GM23248 (cell line): Measurements from ENCODE around the gene FBXO42. TPM values are rescaled to one million over a fixed set of nuclear protein-coding genes. Genes with fewer than 3 reads are reported as not detected.

Experiments used
- DNase-seq: peaks from one replicate; pipeline ENCODE4 v3.0.0-alpha.2; 2015
- H2AFZ ChIP-seq: fragments of 200-600 bp; sonication (generic); 2 replicates; pipeline ENCODE4 v1.6.1; 2016; ENCODE audit warnings: antibody characterized with exemption
- H3F3A ChIP-seq: fragments of 200-600 bp; sonication (generic); 2 replicates; pipeline ENCODE4 v1.6.1; 2016; ENCODE audit warnings: mild to moderate bottlenecking, antibody characterized with exemption, mixed run types; ENCODE audit not compliant: insufficient read depth
- H3K27ac ChIP-seq: fragments of 200-600 bp; sonication (generic); 2 replicates; pipeline ENCODE4 v1.5.1; 2016; ENCODE audit warnings: mild to moderate bottlenecking
- H3K27me3 ChIP-seq: fragments of 200-600 bp; sonication (generic); replicated peaks from 2 replicates; pipeline ENCODE4 v1.6.1; 2016; ENCODE audit warnings: mild to moderate bottlenecking; ENCODE audit not compliant: insufficient read depth
- H3K36me3 ChIP-seq: fragments of 200-600 bp; sonication (generic); 2 replicates; pipeline ENCODE4 v1.6.1; 2016; ENCODE audit warnings: low read depth, mild to moderate bottlenecking
- H3K4me1 ChIP-seq: fragments of 200-600 bp; sonication (generic); 2 replicates; pipeline ENCODE4 v1.6.1; 2016; ENCODE audit warnings: mild to moderate bottlenecking; ENCODE audit not compliant: insufficient read depth
- H3K4me2 ChIP-seq: fragments of 200-600 bp; sonication (generic); one replicate; pipeline ENCODE4 v1.6.1; 2016; ENCODE audit warnings: mild to moderate bottlenecking; ENCODE audit not compliant: unreplicated experiment
- H3K4me3 ChIP-seq: fragments of 200-600 bp; sonication (generic); 2 replicates; pipeline ENCODE4 v1.5.1; 2016; ENCODE audit warnings: mild to moderate bottlenecking
- H3K79me2 ChIP-seq: fragments of 200-600 bp; sonication (generic); 2 replicates; pipeline ENCODE4 v1.6.1; 2016; ENCODE audit warnings: mild to moderate bottlenecking; ENCODE audit not compliant: insufficient read depth
- H3K9ac ChIP-seq: fragments of 200-600 bp; sonication (generic); 2 replicates; pipeline ENCODE4 v1.6.1; 2016; ENCODE audit warnings: mild to moderate bottlenecking
- H3K9me2 ChIP-seq: fragments of 200-600 bp; sonication (generic); 2 replicates; pipeline ENCODE4 v1.6.1; 2016; ENCODE audit warnings: mixed run types, mild to moderate bottlenecking, moderate library complexity; ENCODE audit not compliant: insufficient read depth
- H3K9me3 ChIP-seq: fragments of 200-600 bp; sonication (generic); one replicate; pipeline ENCODE4 v1.6.1; 2017; ENCODE audit warnings: low read depth
- H4K20me1 ChIP-seq: fragments of 200-600 bp; sonication (generic); 2 replicates; pipeline ENCODE4 v1.6.0; 2016; ENCODE audit not compliant: insufficient read depth
- EZH2 ChIP-seq: fragments of 200-600 bp; sonication (generic); IDR thresholded peaks from 2 replicates; pipeline ENCODE4 v1.6.1; 2018; ENCODE audit warnings: antibody characterized with exemption, mild to moderate bottlenecking; ENCODE audit not compliant: insufficient read depth, poor library complexity, severe bottlenecking
- EZH2phosphoT487 ChIP-seq: fragments of 200-600 bp; sonication (generic); IDR thresholded peaks from 2 replicates; pipeline ENCODE4 v1.6.1; 2018; ENCODE audit warnings: antibody characterized with exemption, moderate library complexity, mild to moderate bottlenecking, low read depth; ENCODE audit not compliant: insufficient read depth
- WGBS, 2 experiments: methylation state at CpG; one replicate each; pipeline ENCODE4 v1.1.6; 2015 to 2017; ENCODE audit warnings: low lambda C conversion rate in 2 of 2, low coverage in 1 of 2; ENCODE audit errors: missing lambda C conversion rate in 2 of 2; 5-methylcytosine and 5-hydroxymethylcytosine counted together
- in situ Hi-C: fragments of 300-500 bp; cut with MboI; formaldehyde crosslinking; loops from 2 replicates; pipeline ENCODE4 v1.15.0; 2020
- polyA plus RNA-seq: library from polyadenylated mRNA; unstranded; fragments of >200 nt; fragmentation: Nextera tagmentation; extraction: Ambion mirVana; gene quantifications from 2 replicates; pipeline ENCODE4 v1.2.1, GENCODE V29; 2016
- total RNA-seq: library from RNA; depleted of rRNA; stranded (reverse); fragments of >200 nt; shearing (Covaris generic); gene quantifications from 2 replicates; pipeline ENCODE4 v1.2.3, GENCODE V29; 2014

The FBXO42 gene
- total and polyA plus RNA-seq, 2 experiments from 2014 or later, result 17.1 to 20.2 TPM

- DNase-seq, result no peak
- Histone ChIP-seq H3F3A (no peaks in the 10 kb centered on the region), H3K27me3 (no peaks in the 10 kb centered on the region), H3K79me2 (peaks cover 90% of the 10 kb centered on the region), H3K4me3 (no peak overlapping the region), H3K9me2 (no peaks in the 10 kb centered on the region), H3K4me1 (no peaks in the 10 kb centered on the region), H3K4me2 (no peak overlapping the region), H3K9me3 (no peaks in the 10 kb centered on the region), H3K36me3 (0 out of 2 replicates have a peak, but pooled peaks cover 6% of the 10 kb centered on the region), H3K27ac (no peak overlapping the region), H4K20me1 (no peaks in the 10 kb centered on the region), H2AFZ (no peak overlapping the region), H3K9ac (no peak overlapping the region)
- WGBS, 2 experiments, result 65 to 72% methylated on average over 3 to 6 of the region's 6 CpGs
- TF ChIP-seq EZH2, result no peak
- TF ChIP-seq EZH2phosphoT487, result no peak
- in situ Hi-C loops, result no loop called here
These were observed 75.8 kb downstream of the FBXO42 start for GRCh38 chr1:16276302-16277030.

DNA sequence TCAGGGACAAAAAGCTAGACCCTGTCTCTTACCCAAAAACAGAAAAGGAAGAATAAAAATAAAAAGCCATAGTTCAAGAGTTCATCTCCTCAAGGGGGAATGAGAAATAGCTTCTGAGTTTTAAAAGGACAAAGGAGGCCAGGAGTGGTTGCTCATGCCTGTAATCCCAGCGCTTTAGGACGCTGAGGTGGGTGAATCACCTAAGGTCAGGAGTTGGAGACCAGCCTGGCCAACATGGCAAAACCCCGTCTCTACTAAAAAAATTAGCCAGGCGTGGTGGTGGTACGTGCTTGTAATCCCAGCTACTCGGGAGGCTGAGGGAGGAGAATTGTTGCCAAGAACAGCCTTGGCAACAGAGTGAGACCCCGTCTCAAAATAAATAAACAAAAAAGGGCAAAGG is 76.7 kb downstream of the FBXO42 start:
- Histone ChIP-seq H3K9ac (no peak overlapping the region), H3K4me1 (no peaks in the 10 kb centered on the region), H3K27me3 (no peaks in the 10 kb centered on the region), H3K27ac (no peak overlapping the region), H3K9me3 (no peaks in the 10 kb centered on the region), H4K20me1 (no peaks in the 10 kb centered on the region), H3K4me3 (no peak overlapping the region), H3F3A (no peaks in the 10 kb centered on the region), H3K4me2 (no peak overlapping the region), H3K36me3 (0 out of 2 replicates have a peak, but pooled peaks cover 5% of the 10 kb centered on the region), H3K9me2 (no peaks in the 10 kb centered on the region), H2AFZ (no peak overlapping the region), H3K79me2 (peaks cover 90% of the 10 kb centered on the region)
- no peak for TF ChIP-seq EZH2phosphoT487
- TF ChIP-seq EZH2, result no peak
- in situ Hi-C loops, result no loop called here
- 80 to 92% methylated on average over 7 of the region's 7 CpGs for WGBS, 2 experiments
- DNase-seq, result no peak

- Histone ChIP-seq H3K27ac (no peak overlapping the region), H3K4me3 (no peak overlapping the region), H3K79me2 (peaks cover 80% of the 10 kb centered on the region), H3K9me2 (no peaks in the 10 kb centered on the region), H4K20me1 (no peaks in the 10 kb centered on the region), H3K4me2 (peak overlapping the region; percentile 30), H3K9me3 (no peaks in the 10 kb centered on the region), H2AFZ (no peak overlapping the region), H3F3A (peaks cover 5% of the 10 kb centered on the region), H3K36me3 (no peaks in the 10 kb centered on the region), H3K9ac (no peak overlapping the region), H3K27me3 (no peaks in the 10 kb centered on the region), H3K4me1 (peaks cover 27% of the 10 kb centered on the region)
- TF ChIP-seq EZH2phosphoT487 (no peak), EZH2 (no peak)
- peak; percentile 28 for DNase-seq
- in situ Hi-C loops, result no loop called here
These were observed 84.5 kb downstream of the FBXO42 start for GRCh38 chr1:16267690-16268180.

DNA sequence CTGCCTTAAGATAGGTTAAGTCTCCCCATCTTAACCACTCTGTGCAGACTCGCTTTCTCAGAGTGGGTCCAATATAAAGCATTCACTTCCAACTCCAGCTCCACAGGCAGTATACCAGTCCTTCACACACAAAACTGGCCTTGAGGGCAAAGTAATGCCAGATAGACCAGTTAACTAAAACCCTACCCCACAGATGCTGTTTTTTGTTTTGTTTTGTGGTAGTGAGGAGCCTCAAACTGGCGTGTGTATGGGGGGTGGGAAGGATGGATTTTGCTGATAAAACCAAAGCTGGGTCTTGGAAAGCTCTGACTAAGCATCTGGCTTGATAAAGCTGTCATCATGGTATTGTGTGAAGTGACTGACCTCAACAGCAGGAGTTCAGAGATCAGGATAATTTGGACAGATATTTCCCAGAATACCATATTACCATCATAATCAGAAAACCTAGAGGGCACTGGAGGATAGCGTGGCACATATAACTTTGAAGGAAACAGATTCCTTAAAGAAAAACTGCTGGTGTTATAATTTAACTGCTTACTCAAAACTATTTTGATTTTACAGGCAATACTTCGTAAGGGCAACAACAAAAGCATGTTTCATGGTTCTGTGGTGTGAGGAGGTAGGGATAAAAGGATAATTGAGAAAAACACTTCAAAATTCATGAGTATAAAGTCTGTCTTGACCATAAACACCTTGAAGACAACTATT is 85.7 kb downstream of the FBXO42 start:
- Histone ChIP-seq H3F3A (peaks cover 5% of the 10 kb centered on the region), H3K4me2 (no peak overlapping the region), H3K4me3 (no peak overlapping the region), H2AFZ (no peak overlapping the region), H3K9me3 (no peaks in the 10 kb centered on the region), H4K20me1 (no peaks in the 10 kb centered on the region), H3K9me2 (no peaks in the 10 kb centered on the region), H3K36me3 (no peaks in the 10 kb centered on the region), H3K4me1 (peaks cover 27% of the 10 kb centered on the region), H3K79me2 (peaks cover 81% of the 10 kb centered on the region), H3K9ac (no peak overlapping the region), H3K27ac (no peak overlapping the region), H3K27me3 (no peaks in the 10 kb centered on the region)
- peak; percentile 11 for DNase-seq
- 83 to 93% methylated on average over 4 of the region's 4 CpGs for WGBS, 2 experiments
- TF ChIP-seq EZH2 (no peak), EZH2phosphoT487 (no peak)
- in situ Hi-C loops, result no loop called here
